HEK293 (cell line): ENCODE data around the gene ARMS2.

Experiments
- CTCF ChIA-PET: fragments of 350-600 bp; formaldehyde crosslinking; extraction: SDS; loops from one replicate; lab custom pipeline; 2021; ENCODE audit warnings: antibody characterized with exemption; lab: Yijun Ruan, JAX
- POLR2A ChIA-PET: fragments of 300-600 bp; formaldehyde crosslinking; extraction: SDS; loops from one replicate; lab custom pipeline; 2020; ENCODE audit warnings: antibody characterized with exemption, inconsistent platforms; lab: Yijun Ruan, JAX
- H3K27ac ChIP-seq: fragments of 200-500 bp; sonication (Bioruptor generic); 2 replicates; pipeline ENCODE4 v1.5.1; 2014; ENCODE audit warnings: low read depth, low read length, control low read depth, inconsistent platforms; ENCODE audit errors: extremely low read depth
- H3K36me3 ChIP-seq, 2 experiments: fragments of 200-500 bp in 1 of 2; sonication (Bioruptor generic) in 1 of 2; 1 replicate in 1 of 2; 2 replicates in 1 of 2; pipeline ENCODE4 v1.5.1; 2014 to 2017; ENCODE audit warnings: inconsistent platforms in 2 of 2, low read length in 2 of 2; ENCODE audit not compliant: control insufficient read depth in 2 of 2, insufficient read depth in 1 of 2
- H3K4me1 ChIP-seq: fragments of 200-500 bp; sonication (Bioruptor generic); 2 replicates; pipeline ENCODE4 v1.5.1; 2014; ENCODE audit warnings: mild to moderate bottlenecking, low read length, inconsistent platforms; ENCODE audit not compliant: control insufficient read depth, insufficient read depth
- H3K4me3 ChIP-seq: 2 replicates; pipeline ENCODE4 v1.5.1; 2011; ENCODE audit warnings: low read depth, mild to moderate bottlenecking, control low read depth, low read length, moderate library complexity
- H3K9me3 ChIP-seq: fragments of 200-500 bp; sonication (Bioruptor generic); 2 replicates; pipeline ENCODE4 v1.5.1; 2014; ENCODE audit warnings: low read depth, low read length, inconsistent platforms; ENCODE audit not compliant: control insufficient read depth, insufficient read depth
- GLIS1 ChIP-seq: fragments of 450-650 bp; formaldehyde crosslinking; IDR thresholded peaks from 2 replicates; pipeline ENCODE4 v1.5.1; 2016; ENCODE audit warnings: missing biosample characterization, missing genetic modification characterization
- HOXC10 ChIP-seq: sonication (generic); formaldehyde crosslinking; IDR thresholded peaks from 2 replicates; pipeline ENCODE4 v1.8.1; 2023; ENCODE audit warnings: mild to moderate bottlenecking, missing genetic modification reagents
- KLF16 ChIP-seq: fragments of 450-650 bp; formaldehyde crosslinking; IDR thresholded peaks from 2 replicates; pipeline ENCODE4 v1.5.1; 2017; ENCODE audit warnings: missing biosample characterization, missing genetic modification characterization
- MEIS1 ChIP-seq: sonication (generic); formaldehyde crosslinking; IDR thresholded peaks from 2 replicates; pipeline ENCODE4 v1.8.1; 2022; ENCODE audit warnings: missing genetic modification reagents, mild to moderate bottlenecking, borderline replicate concordance
- OVOL3 ChIP-seq: fragments of 450-650 bp; formaldehyde crosslinking; IDR thresholded peaks from 2 replicates; pipeline ENCODE4 v1.5.1; 2016; ENCODE audit warnings: missing biosample characterization, missing genetic modification characterization
- PRDM2 ChIP-seq: fragments of 450-650 bp; formaldehyde crosslinking; IDR thresholded peaks from 2 replicates; pipeline ENCODE4 v1.5.1; 2016; ENCODE audit warnings: missing biosample characterization, missing genetic modification characterization, borderline replicate concordance
- SETDB1 ChIP-seq: IDR thresholded peaks from one replicate; pipeline ENCODE4 v1.6.1; 2017; ENCODE audit warnings: mild to moderate bottlenecking, low read length, moderate library complexity, mixed read lengths; ENCODE audit not compliant: insufficient read length
- YY1 ChIP-seq: fragments of 450-650 bp; formaldehyde crosslinking; IDR thresholded peaks from 2 replicates; pipeline ENCODE4 v1.5.1; 2018; ENCODE audit warnings: missing biosample characterization, missing genetic modification characterization
- YY2 ChIP-seq: fragments of 450-650 bp; formaldehyde crosslinking; IDR thresholded peaks from 2 replicates; pipeline ENCODE4 v1.5.1; 2016; ENCODE audit warnings: missing biosample characterization, missing genetic modification characterization
- ZBTB7A ChIP-seq: fragments of 450-650 bp; formaldehyde crosslinking; IDR thresholded peaks from 2 replicates; pipeline ENCODE4 v1.5.1; 2016; ENCODE audit warnings: low read depth, missing biosample characterization, missing genetic modification characterization
- ZNF112 ChIP-seq: fragments of 450-650 bp; formaldehyde crosslinking; IDR thresholded peaks from 2 replicates; pipeline ENCODE4 v1.5.0; 2017; ENCODE audit warnings: missing biosample characterization, missing genetic modification characterization
- ZNF175 ChIP-seq: fragments of 450-650 bp; formaldehyde crosslinking; IDR thresholded peaks from 2 replicates; pipeline ENCODE4 v1.5.1; 2016; ENCODE audit warnings: missing biosample characterization, missing genetic modification characterization
- ZNF202 ChIP-seq: fragments of 450-650 bp; formaldehyde crosslinking; IDR thresholded peaks from 2 replicates; pipeline ENCODE4 v1.5.1; 2016; ENCODE audit warnings: missing biosample characterization, missing genetic modification characterization, borderline replicate concordance
- ZNF23 ChIP-seq: fragments of 450-650 bp; formaldehyde crosslinking; IDR thresholded peaks from 2 replicates; pipeline ENCODE4 v1.5.1; 2016; ENCODE audit warnings: missing biosample characterization, missing genetic modification characterization, borderline replicate concordance
- ZNF324 ChIP-seq: fragments of 450-650 bp; formaldehyde crosslinking; IDR thresholded peaks from 2 replicates; pipeline ENCODE4 v1.5.1; 2016; ENCODE audit warnings: missing biosample characterization, missing genetic modification characterization
- ZNF391 ChIP-seq: fragments of 450-650 bp; formaldehyde crosslinking; IDR thresholded peaks from 2 replicates; pipeline ENCODE4 v1.5.1; 2016; ENCODE audit warnings: low read depth, missing biosample characterization, missing genetic modification characterization, borderline replicate concordance
- ZNF48 ChIP-seq: fragments of 450-650 bp; formaldehyde crosslinking; IDR thresholded peaks from 2 replicates; pipeline ENCODE4 v1.5.1; 2016; ENCODE audit warnings: missing biosample characterization, missing genetic modification characterization
- ZNF555 ChIP-seq: fragments of 450-650 bp; formaldehyde crosslinking; conservative IDR thresholded peaks from 2 replicates; pipeline ENCODE4 v1.5.1; 2017; ENCODE audit warnings: missing biosample characterization, mild to moderate bottlenecking, missing genetic modification characterization, inconsistent platforms
- ZNF560 ChIP-seq: fragments of 450-650 bp; formaldehyde crosslinking; IDR thresholded peaks from 2 replicates; pipeline ENCODE4 v1.5.1; 2017; ENCODE audit warnings: missing biosample characterization, missing genetic modification characterization, borderline replicate concordance
- ZNF624 ChIP-seq: fragments of 450-650 bp; formaldehyde crosslinking; IDR thresholded peaks from 2 replicates; pipeline ENCODE4 v1.5.1; 2017; ENCODE audit warnings: missing biosample characterization, missing genetic modification characterization
- ZNF660 ChIP-seq: fragments of 450-650 bp; IDR thresholded peaks from 2 replicates; pipeline ENCODE4 v1.5.1; 2018; ENCODE audit warnings: missing biosample characterization, mild to moderate bottlenecking, missing genetic modification characterization
- ZNF677 ChIP-seq: fragments of 450-650 bp; IDR thresholded peaks from 2 replicates; pipeline ENCODE4 v1.5.0; 2018; ENCODE audit warnings: missing biosample characterization, mild to moderate bottlenecking, missing genetic modification characterization, moderate library complexity
- ZNF707 ChIP-seq: fragments of 450-650 bp; formaldehyde crosslinking; IDR thresholded peaks from 2 replicates; pipeline ENCODE4 v1.5.1; 2016; ENCODE audit warnings: missing biosample characterization, missing genetic modification characterization
- ZNF768 ChIP-seq: fragments of 450-650 bp; formaldehyde crosslinking; IDR thresholded peaks from 2 replicates; pipeline ENCODE4 v1.5.1; 2018; ENCODE audit warnings: missing biosample characterization, mild to moderate bottlenecking, missing genetic modification characterization
- ZNF776 ChIP-seq: fragments of 450-650 bp; formaldehyde crosslinking; IDR thresholded peaks from 2 replicates; pipeline ENCODE4 v1.5.0; 2017; ENCODE audit warnings: missing biosample characterization, missing genetic modification characterization, borderline replicate concordance
- ZNF785 ChIP-seq: fragments of 450-650 bp; formaldehyde crosslinking; IDR thresholded peaks from 2 replicates; pipeline ENCODE4 v1.5.1; 2016; ENCODE audit warnings: missing biosample characterization, missing genetic modification characterization
- ZSCAN23 ChIP-seq: fragments of 450-650 bp; formaldehyde crosslinking; IDR thresholded peaks from 2 replicates; pipeline ENCODE4 v1.5.1; 2016; ENCODE audit warnings: missing biosample characterization, missing genetic modification characterization
- TF ChIP-seq, protein P1 (sequence below): fragments of 450-650 bp; formaldehyde crosslinking; IDR thresholded peaks from 2 replicates; pipeline ENCODE4 v1.5.1; 2016; ENCODE audit warnings: missing biosample characterization, missing genetic modification characterization

The ARMS2 gene

DNA sequence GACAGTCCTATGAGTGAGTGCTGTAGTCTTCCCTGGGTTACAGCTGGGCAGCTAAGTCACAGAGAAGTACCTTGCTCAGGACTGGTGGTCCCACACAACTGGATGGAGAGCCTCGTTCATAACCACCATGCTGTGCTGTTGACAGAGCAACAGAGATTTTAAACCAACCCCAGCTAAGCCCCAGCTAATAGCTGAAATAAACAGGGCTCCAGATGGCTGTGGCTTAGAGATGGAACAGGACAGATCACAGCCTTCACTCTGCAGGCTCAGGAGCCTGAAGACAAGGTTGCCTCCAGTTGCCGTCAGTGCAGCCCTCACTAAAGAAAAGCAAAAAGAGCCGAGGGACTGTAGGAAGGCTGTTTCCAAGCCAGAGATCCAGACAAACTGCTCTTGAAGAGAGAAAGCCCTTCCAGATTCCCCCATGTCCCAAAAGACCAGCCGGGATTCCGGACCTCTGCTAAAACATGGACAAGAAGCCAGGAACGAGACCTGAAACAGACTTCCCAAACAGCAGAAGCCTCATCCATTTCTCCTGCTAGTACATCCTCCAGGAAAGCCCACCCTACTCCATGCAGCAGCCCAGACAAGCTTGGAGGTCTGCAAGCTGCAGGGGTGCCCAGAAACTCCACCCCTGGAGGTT is 11.1 kb downstream of the ARMS2 start:
- Histone ChIP-seq H3K4me3 (no peak overlapping the region), H3K27ac (no peak overlapping the region), H3K4me1 (peaks cover 4% of the 10 kb centered on the region; the same call in 1 of the 2 replicates), H3K36me3 (no peaks in the 10 kb centered on the region), H3K9me3 (no peaks in the 10 kb centered on the region)
- TF ChIP-seq ZNF175 (tag by site-specific recombination) (no peak), HOXC10 (CRISPR knock-in tag) (no peak), ZNF202 (no peak), KLF16 (tag by site-specific recombination) (no peak), ZNF23 (tag by site-specific recombination) (no peak), ZNF768 (no peak), ZSCAN23 (no peak)
- TF ChIP-seq, protein P1, sequence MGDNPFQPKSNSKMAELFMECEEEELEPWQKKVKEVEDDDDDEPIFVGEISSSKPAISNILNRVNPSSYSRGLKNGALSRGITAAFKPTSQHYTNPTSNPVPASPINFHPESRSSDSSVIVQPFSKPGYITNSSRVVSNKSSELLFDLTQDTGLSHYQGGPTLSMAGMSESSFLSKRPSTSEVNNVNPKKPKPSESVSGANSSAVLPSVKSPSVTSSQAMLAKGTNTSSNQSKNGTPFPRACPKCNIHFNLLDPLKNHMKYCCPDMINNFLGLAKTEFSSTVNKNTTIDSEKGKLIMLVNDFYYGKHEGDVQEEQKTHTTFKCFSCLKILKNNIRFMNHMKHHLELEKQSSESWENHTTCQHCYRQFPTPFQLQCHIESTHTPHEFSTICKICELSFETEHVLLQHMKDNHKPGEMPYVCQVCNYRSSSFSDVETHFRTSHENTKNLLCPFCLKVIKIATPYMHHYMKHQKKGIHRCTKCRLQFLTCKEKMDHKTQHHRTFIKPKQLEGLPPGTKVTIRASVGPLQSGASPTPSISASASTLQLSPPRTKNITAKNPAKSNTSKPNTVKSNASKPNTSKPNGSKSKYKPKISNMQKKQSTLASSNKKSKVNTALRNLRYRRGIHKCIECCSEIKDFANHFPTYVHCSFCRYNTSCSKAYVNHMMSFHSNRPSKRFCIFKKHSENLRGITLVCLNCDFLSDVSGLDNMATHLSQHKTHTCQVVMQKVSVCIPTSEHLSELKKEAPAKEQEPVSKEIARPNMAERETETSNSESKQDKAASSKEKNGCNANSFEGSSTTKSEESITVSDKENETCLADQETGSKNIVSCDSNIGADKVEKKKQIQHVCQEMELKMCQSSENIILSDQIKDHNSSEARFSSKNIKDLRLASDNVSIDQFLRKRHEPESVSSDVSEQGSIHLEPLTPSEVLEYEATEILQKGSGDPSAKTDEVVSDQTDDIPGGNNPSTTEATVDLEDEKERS = no peak
- CTCF ChIA-PET = interaction anchor here (1.2 to 1.7 kb wide), 3 partner anchors 31 to 166 kb away, joined by 3 to 7 read pairs (median 3); no protein-coding TSS in a partner anchor
- POLR2A ChIA-PET = no interaction called here

- CTCF ChIA-PET = interaction anchor here (0.6 to 1.7 kb wide), 3 partner anchors 24 to 99 kb away, joined by 3 to 7 read pairs (median 3); no protein-coding TSS in a partner anchor
- Histone ChIP-seq H3K4me1 (peaks cover 4% of the 10 kb centered on the region; the same call in 1 of the 2 replicates), H3K4me3 (no peak overlapping the region), H3K9me3 (no peaks in the 10 kb centered on the region), H3K27ac (no peak overlapping the region), H3K36me3 (no peaks in the 10 kb centered on the region)
- POLR2A ChIA-PET = no interaction called here
- TF ChIP-seq ZNF707 (tag by site-specific recombination) (no peak), ZNF555 (no peak), ZNF324 (tag by site-specific recombination) (no peak), ZNF785 (tag by site-specific recombination) (no peak), ZNF391 (no peak), PRDM2 (no peak), ZNF776 (tag by site-specific recombination) (no peak), ZNF677 (tag by site-specific recombination) (no peak), YY1 (tag by site-specific recombination) (no peak), GLIS1 (no peak), OVOL3 (no peak), ZNF112 (tag by site-specific recombination) (no peak), SETDB1 (no peak), ZNF48 (tag by site-specific recombination) (no peak), MEIS1 (CRISPR knock-in tag) (no peak), YY2 (tag by site-specific recombination) (no peak), ZNF560 (tag by site-specific recombination) (no peak), ZNF660 (tag by site-specific recombination) (no peak), ZNF624 (tag by site-specific recombination) (no peak), ZBTB7A (tag by site-specific recombination) (no peak)
Measured at GRCh38 chr10:122466951-122467381, 12.5 kb downstream of the ARMS2 start.
